A549 treated with Hydrocortisone at 1 μM for 4 hours (cell line): ENCODE data around the gene CAMK1. TPM values are rescaled to one million over a fixed set of nuclear protein-coding genes. Genes with fewer than 3 reads are reported as not detected.

Source experiments
- total RNA-seq: library from RNA; stranded (reverse); fragments of 200-300 nt; extraction: Qiagen RNA extraction; gene quantifications from 5 replicates; pipeline ENCODE4 v1.2.3, GENCODE V29; 2022

Gene CAMK1
- 14.6 to 18.4 TPM (median 17.2 TPM) in 5 replicates for total RNA-seq

DNA sequence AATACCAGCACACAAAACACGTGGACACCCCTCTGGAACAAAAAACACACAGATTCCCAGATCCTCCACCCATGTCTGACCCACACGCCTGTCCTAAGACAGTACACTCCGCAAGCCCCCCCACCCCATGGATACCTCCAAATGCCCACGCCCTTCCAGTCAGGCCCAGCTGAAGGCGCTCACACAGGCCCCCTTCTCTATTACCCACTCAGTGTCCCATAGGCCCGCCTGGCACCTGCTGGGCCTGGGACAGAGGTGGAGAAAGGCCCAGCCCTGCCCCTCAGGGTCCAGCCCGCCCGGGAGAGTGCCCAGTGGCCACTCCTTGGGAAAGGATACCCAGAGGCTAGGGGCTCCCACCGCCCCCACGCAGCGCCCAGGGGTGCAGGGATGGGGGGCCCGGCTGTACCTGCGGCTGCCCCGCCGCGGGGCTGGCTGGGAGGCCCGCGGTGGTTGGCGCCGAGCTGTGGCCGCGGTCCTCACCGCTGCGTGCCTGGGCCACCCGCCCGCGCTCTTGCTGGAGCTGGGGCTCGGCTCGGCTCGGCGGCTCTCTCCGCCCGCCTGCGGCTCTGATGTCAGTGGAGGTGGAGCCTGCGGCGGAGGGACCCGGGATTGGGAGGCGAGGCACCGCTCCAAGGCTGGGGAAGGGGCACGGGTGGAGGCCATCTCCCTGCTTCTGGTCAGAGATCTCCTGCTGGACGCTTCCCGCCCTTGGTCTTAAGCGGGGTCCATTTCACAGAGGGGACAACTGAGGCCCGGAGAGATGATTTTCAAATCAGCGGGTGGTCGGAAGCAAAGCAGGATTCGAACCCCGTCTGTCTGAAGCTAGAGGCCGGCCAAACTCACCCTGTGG is at the start of gene CAMK1:
CAMK1 (minus strand) TSS at position 522 of the 850 bp plus-strand sequence. CDS start 2,198 bp downstream, outside the sequence.

DNA sequence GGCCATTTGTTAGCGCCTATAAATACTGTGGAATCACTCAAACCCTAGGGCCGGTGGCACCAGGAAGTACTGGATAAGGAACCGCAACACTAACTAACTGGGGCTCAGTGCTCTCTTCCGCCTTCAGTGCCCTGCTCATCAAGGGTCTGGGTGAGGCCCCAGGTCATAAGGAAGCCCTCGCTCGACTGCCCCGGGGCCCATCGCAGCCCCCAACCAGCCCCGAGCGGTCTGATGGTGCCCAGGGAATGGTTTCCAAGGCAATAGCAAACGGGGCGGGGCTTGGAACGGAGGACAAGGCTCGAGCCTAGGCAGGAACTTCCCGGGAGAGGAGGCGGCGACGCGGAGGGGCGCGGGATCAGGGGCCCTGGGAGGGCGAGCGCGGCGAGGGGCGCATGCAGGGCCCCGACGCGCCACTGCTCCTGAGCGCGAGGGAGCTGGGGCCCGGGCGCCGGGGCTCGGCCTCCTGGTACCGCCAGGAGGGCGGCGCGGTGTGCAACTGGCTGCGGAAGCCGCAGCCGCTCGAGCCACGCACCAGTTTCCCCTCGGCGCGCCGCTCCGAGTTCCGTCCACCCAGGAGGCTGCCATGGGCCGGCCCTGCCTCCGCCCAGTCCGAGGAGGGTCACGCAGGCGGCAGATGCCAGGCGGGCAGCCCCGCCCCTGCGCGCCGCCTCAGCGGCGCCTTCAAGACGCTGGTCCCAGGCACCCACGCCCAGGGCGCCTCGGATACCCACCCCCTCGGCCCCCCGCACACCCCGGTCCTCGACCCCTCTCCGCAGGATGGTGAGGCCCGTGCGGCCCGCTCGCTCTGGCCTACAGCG is 40.1 kb upstream of the CAMK1 start, which contains the start of gene TTLL3:
TTLL3 (plus strand) TSS at position 648 of the 818 bp plus-strand sequence. CDS start 400 bp downstream, outside the sequence.

DNA sequence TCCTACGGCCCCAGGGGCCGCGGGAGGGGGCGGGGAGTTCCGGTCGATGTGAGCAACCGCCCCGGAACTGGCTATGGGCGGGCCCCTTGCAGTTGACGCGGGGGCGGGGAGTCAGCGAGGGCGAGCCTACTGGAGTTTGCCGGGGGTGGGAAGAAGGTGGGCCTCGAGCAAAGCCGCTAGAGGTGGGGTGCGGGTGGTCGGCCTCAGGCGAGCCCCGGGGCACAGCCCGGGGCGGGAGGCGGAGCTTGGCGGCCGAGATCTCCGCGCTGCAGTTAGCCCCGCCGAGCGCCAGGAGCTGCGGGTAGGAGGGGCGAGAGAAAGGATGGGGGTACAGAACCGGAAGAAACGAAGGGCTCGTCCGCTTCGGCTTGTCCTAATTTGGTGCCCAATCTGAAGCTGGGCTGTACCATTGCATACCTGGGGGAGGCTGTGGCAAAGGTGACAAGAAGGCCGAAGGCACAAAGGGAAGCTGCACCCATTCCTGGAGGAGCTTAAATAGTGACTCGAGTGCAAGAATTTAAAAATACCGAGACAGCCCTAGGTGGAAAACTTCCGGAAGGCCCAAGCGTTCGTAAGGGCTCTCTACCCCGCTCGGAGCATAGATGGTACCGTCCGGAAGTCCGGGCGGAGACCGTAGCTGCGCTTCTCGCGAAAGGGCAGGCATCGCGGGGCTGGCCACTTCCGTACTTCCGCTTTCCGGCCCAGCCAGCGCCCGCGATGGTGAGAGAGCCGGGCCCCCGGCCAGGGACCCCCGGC is 22.8 kb upstream of the CAMK1 start, which contains the start of the genes ARPC4 and TADA3:
ARPC4 (plus strand) TSS at position 678 of the 756 bp plus-strand sequence; CDS start at position 718, 40 bp downstream.
TADA3 (minus strand) TSS at position 69 of the 756 bp plus-strand sequence. CDS start 1,007 bp downstream, outside the sequence.

DNA sequence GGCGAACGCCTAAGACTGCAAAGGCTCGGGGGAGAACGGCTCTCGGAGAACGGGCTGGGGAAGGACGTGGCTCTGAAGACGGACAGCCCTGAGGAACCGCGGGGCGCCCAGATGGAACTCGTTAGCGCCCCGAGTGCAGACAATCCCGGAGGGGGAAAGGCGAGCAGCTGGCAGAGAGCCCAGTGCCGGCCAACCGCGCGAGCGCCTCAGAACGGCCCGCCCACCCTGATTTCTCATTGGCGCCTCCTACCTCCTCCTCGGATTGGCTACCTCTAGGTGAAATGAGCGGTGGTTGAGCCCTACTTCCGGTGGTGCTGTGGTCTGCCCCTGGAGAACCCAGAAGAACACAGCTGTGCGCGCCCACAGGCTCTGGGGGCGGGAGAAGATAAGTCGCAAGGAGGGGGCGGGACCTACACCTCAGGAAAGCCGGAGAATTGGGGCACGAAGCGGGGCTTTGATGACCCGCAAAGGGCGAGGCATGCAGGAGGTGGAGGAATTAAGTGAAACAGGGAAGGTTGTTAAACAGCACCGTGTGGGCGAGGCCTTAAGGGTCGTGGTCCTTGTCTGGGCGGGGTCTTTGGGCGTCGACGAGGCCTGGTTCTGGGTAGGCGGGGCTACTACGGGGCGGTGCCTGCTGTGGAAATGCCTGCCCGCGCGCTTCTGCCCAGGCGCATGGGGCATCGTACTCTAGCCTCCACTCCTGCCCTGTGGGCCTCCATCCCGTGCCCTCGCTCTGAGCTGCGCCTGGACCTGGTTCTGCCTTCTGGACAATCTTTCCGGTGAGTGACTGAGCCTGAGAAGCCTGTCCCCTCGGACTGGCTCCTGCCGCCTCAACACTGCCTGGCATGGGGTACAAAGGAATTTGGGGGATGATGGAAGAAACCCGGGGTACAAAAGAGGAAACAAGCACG is 19.8 kb downstream of the CAMK1 start, which contains the start of gene OGG1:
OGG1 (plus strand) TSS at position 308 of the 911 bp plus-strand sequence; CDS start at position 643, 335 bp downstream.

DNA sequence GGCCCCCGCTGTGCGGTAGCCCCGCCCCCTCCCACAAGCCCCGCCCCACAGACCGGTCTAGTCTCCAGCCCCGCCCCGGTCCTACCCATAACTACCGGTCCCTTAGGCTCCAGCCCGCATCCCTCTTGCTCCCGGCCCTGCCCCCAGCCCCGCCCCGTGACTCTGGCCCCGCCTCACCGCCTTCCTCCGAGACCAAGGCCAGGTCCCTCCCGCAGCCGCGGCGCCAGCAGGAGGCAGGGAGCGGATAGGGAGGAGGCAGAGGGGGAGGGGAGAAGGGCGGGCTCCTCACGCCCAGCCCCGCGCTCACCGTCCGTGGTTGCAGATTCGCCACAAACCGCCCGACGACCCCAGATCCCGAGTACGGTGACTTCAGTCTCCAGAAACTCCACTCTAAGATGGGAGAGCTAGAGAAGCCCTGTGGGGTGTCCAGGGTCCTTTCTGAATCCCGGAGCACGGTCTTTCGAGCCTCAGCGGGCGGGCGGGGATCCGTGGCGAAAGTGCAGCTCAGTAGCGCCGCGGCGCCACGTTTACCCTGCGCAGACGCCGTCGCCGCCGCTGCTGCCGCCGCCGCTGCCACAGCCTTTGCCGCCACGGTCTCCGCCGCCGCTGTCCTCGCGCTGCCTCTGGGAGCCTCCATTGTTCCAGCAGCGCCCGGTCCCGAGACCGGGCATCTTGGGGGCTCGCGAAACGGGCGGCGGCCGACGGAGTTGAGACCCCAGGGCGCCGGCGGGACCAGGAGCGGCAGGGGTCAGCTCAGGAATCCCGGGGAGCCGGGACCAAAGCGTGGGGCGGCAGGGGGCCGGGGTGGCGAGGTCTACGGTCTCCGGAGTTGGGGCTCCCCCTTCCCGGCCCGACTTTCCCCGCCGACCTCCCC is 38.3 kb downstream of the CAMK1 start, which contains the start of gene BRPF1:
BRPF1 (plus strand) TSS at position 530 of the 874 bp plus-strand sequence. CDS start 2,406 bp downstream, outside the sequence.

Other genes starting within 250 kb of the CAMK1 start
- gene LHFPL4, start 216.1 kb downstream of the CAMK1 start, total RNA-seq = 0.05 to 0.09 TPM (median 0.07 TPM) in 5 replicates
- gene MTMR14, start 120.4 kb downstream of the CAMK1 start, total RNA-seq = 28.6 to 31.2 TPM (median 29.8 TPM) in 5 replicates
- 0.10 to 0.30 TPM (median 0.18 TPM) in 5 replicates for gene CPNE9, start 66.1 kb downstream of the CAMK1 start, total RNA-seq
- 16.3 to 20.4 TPM (median 18.2 TPM) in 5 replicates for gene BRPF1, start 38.2 kb downstream of the CAMK1 start, total RNA-seq
- gene OGG1, start 20.0 kb downstream of the CAMK1 start, total RNA-seq = 13.5 to 18.2 TPM (median 16.6 TPM) in 5 replicates
- 58.9 to 62.3 TPM (median 60.1 TPM) in 5 replicates for gene TADA3, start 22.5 kb upstream of the CAMK1 start, total RNA-seq
- gene ARPC4, start 23.1 kb upstream of the CAMK1 start, total RNA-seq = 152 to 264 TPM (median 157 TPM) in 5 replicates
- gene TTLL3, start 40.3 kb upstream of the CAMK1 start, total RNA-seq = 7.1 to 7.8 TPM (median 7.4 TPM) in 5 replicates
- 51.9 to 63.3 TPM (median 60.5 TPM) in 5 replicates for gene RPUSD3, start 74.1 kb upstream of the CAMK1 start, total RNA-seq
- 61.6 to 88.8 TPM (median 71.7 TPM) in 5 replicates for gene CIDEC, start 110.3 kb upstream of the CAMK1 start, total RNA-seq
- 78.5 to 106 TPM (median 99.5 TPM) in 5 replicates for gene JAGN1, start 120.7 kb upstream of the CAMK1 start, total RNA-seq
- 1.4 to 2.3 TPM (median 1.6 TPM) in 5 replicates for gene IL17RE, start 132.9 kb upstream of the CAMK1 start, total RNA-seq
- gene IL17RC, start 147.2 kb upstream of the CAMK1 start, total RNA-seq = 27.3 to 35.3 TPM (median 31.1 TPM) in 5 replicates
- gene CRELD1, start 163.9 kb upstream of the CAMK1 start, total RNA-seq = 11.6 to 14.0 TPM (median 13.1 TPM) in 5 replicates
- 1.4 to 1.9 TPM (median 1.6 TPM) in 5 replicates for gene PRRT3, start 182.5 kb upstream of the CAMK1 start, total RNA-seq
- 110 to 145 TPM (median 116 TPM) in 5 replicates for gene EMC3, start 216.9 kb upstream of the CAMK1 start, total RNA-seq